SK-MEL-5 (cell line): Measurements from ENCODE around the gene MAD1L1. TPM values are rescaled to one million over a fixed set of nuclear protein-coding genes. Genes with fewer than 3 reads are reported as not detected.
"Not testable (repeated sequence)": the region's sequence is repeated elsewhere in the genome, so short reads cannot be mapped to it uniquely, and the experiment has no call there.

Experiments
- DNase-seq: peaks from one replicate; pipeline ENCODE4 v3.0.0-alpha.2; 2016; ENCODE audit warnings: low read depth, low spot score
- in situ Hi-C: cut with HindIII; loops from 2 replicates; pipeline ENCODE4 v1.10.0; 2016; ENCODE audit warnings: low sequenced_read_pairs, high pct_unique_total_duplicates, low pct_unique_long_range_greater_than_20kb
- total RNA-seq: library from RNA; depleted of rRNA; stranded (reverse); fragments of >200 nt; shearing (Covaris generic); gene quantifications from 2 replicates; pipeline ENCODE4 v1.2.3, GENCODE V29; 2014

The MAD1L1 gene
- total RNA-seq, 1 experiment from 2014 or later = 204 TPM

DNA sequence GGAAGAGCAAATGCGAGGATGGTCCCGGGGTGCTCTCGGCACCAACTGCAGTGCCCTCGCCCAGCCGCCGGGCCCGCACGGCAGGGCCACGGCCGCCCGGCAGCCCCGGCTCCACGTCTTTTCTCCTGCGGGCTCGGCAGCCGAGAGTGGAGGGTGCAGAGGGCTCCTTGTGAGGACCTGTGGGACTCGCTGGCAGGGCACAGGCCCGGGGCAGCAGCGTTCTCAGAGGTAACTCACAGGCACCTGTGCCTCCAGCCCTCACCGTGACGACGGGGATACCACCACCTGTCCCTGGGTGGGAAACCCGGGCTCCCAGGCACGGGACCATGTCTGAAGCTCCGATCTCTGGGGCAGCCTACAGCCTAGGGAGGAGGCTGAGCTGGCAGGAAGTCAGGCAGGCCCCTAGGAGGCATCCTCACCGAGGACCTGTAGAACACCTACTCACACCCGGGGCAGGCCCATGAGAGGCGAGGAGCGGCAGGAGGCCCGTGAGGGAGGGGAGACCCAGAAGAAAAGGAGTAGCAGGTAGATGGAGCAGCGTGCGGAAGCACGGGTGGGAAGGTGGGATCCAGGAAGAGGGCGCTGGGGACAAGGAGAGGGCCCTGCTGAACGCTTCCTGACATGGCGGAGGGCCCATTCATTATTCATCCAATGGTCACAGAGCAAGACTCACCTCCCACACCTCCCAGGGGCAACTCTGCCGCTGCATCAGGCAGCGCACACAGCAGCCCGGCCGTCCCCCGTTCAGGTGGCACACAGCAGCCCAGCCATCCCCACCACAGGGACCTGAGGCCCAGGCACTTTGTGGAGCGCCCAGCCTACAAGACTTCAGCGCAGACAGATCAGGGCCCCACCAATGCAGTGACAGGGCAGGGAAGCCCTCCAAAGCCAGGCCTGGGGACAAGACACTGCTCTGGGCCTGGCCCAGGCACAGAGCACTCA, 244.9 kb downstream of the MAD1L1 start:
- in situ Hi-C loops = no loop called here
- no peak for DNase-seq

DNA sequence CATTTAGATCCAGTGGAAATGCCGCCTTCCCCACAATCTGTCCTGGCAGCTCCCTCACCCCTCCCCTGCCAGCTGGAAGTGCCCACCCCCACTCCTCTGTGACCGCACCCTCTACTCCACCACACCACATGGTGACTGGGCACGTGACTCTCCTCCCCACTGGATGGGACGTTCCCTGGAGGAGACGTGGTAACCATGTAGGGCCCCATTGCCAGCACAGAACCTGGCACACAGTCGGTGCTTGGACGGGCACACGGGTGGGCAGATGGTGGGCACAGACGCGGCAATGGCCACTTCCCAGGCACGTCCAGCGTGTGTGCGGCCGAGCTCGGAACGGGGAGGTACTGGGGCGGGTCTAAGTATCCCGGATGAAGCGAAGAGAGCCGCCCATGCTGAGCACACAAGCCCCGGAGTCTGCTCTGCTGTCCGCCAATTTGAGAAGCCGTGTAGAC, 245.6 kb downstream of the MAD1L1 start:
- DNase-seq = no peak
- in situ Hi-C loops = no loop called here

DNA sequence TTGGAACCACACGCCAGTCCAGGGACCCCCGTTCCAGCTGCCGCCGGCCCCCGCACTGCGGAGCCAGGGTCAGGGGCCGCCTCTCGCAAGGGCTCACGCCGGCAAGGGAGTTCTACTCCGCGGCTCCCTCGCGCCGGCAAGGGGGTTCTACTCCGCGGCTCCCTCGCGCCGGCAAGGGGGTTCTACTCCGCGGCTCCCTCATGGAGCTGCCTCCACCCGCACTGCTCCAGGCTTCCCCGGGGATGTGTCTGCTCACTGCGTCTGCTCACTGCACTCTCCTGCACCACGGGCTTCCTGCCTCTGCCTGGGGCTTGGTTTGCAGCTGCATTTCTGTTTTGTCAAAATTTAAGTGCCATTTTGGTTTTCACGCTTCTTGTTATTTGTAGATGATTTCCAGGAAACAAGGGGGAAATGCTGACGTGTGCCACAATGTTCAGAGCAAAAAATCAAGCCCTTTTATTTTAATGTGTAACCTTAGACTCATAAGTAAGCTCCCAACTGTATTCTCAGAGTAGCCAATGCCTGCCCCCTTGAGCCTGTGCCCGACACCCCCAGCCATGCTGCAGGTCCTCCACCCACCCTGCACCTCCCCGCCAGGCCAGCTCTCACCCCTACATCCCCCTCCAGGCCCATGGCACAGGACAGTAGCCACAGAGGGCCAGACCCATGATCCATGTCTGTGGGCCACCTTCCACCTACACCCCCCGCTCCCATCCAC, 246.2 kb downstream of the MAD1L1 start:
- DNase-seq = no peak
- in situ Hi-C loops = no loop called here

DNA sequence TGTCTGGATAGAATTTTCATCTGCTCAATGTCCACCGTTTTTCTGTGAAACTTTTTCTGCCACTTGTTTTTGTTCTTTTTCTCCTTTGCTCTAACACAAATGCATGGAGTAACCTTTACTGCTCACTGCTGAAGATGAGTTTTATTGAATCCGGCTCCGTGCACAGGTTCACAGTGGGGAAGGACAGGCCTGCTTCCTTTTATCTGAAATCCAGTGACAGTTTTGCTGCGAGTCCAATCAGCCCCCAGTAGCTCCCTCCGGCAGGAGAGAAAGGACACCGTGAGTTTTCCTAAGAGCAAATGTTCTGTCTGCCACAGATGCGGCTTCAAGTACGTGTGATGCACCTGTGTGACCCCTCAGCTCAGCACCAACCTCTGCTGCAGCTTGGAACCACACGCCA, 246.8 kb downstream of the MAD1L1 start:
- in situ Hi-C loops = no loop called here

DNA sequence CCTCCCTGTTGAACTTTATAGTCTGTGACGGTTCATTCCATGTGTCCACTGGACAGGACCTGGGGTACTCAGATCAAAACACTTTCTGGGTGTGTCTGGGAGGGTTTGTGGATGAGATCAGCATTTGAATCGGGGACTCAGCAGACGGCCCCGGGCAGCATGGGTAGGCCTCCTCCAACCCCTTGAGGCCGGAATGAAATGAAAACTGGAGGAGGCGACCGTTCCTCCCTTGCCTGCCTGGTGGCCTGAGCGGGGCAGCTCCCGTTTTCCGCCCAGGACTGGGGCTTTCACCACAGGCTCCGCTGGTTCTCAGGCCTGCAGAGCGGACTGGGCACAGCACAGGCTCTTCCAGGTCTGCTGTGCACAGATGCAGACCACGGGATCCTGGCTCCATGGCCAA, 247.7 kb downstream of the MAD1L1 start:
- DNase-seq = no peak
- in situ Hi-C loops = no loop called here

More for the DNA sequence above, 246.8 kb downstream of the MAD1L1 start:
- DNase-seq = no peak

GRCh38 chr7:1981878-1982230, 250.9 kb downstream of the MAD1L1 start:
- in situ Hi-C loops = no loop called here

GRCh38 chr7:1981201-1981877, 251.4 kb downstream of the MAD1L1 start:
- DNase-seq = no peak
- in situ Hi-C loops = no loop called here

More at GRCh38 chr7:1981878-1982230, 250.9 kb downstream of the MAD1L1 start:
- DNase-seq = no peak

DNA sequence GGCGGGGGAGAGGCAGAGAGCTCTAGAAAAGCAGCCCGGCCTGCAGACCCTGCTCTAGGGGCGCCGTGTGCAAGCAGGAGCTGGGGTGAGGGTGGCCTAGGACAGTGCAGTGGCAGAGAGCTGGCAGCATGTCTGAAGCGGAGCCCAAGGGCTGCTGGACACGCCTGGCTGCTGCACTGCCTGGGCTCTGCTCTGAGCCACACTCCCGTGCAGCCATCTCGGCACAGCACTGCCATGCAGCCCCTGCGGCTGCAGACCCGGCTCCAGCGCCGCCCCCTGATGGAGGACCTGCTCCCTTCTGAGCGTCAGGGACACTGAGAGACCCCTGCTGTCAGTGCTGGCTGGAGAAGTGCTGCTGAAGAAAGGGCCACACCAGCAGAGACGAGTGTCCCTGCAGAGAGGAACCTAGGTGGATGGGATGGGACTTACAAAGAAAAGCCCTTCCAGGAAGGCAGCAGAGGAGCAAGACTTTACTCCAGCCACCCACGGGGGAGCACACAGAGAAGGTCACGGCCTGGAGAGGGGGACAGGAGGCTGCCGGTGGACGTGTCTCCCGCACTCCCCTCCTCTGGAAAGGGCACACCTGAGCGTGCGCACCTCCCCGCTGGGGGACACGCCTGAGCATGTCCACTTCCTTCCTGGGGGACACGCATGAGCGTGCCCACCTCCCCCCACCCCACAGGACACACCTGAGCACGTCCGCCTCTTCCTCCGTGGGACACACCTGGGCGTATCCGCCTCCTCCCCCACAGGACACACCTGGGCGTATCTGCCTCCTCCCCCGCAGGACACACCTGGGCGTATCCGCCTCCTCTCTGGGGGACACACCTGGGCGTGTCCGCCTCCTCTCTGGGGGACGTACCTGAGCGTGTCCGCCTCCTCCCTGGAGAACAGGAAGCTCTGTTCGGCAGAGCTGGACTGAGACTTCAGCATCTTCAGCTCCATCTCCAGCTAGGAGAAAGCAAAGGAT, 252.9 kb downstream of the MAD1L1 start:
- DNase-seq = no peak
- in situ Hi-C loops = no loop called here

DNA sequence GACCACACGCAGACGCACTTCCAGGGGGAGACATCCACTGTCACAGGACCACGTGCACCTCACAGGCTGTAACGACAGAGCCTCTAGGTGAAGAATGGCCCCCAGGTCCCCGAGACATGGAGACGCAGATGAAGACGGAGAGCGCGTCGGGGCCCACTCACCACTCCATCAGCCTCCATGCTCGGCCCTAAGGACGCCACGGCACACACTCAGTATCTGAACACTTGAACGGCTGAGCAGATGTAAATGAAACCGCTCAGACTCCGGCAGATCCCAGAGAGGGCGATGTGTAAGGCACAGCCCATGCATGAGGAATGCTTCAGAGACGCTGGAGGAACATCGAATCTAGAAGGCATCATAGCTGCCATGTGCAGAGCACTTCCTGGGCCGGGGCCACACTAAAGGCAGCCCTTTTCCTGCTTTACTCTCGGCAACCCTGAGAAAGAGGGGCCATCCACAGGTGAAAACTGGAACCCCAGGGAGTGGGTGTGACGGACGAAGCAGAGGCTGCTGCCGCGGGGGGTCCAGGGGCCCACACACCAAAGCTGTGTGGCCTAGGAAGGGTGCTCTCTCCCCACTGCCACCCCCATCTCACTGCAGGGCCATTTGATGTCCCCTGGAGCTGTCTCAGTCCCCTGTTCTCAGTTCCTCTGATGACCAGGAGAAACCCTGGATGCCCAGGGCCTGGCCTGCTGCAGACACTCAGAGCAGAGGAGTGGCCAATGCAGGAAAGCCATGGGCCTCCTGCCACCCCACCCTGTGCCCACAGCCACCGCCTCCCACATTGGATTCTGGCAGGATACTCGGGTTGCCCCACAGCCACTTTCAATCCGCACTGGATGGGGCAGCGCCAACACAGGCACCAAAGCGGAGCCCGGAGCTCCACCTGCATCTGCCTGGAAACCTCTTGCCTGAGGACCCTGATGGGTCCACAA, 253.8 kb downstream of the MAD1L1 start:
- in situ Hi-C loops = no loop called here
- DNase-seq = no peak

DNA sequence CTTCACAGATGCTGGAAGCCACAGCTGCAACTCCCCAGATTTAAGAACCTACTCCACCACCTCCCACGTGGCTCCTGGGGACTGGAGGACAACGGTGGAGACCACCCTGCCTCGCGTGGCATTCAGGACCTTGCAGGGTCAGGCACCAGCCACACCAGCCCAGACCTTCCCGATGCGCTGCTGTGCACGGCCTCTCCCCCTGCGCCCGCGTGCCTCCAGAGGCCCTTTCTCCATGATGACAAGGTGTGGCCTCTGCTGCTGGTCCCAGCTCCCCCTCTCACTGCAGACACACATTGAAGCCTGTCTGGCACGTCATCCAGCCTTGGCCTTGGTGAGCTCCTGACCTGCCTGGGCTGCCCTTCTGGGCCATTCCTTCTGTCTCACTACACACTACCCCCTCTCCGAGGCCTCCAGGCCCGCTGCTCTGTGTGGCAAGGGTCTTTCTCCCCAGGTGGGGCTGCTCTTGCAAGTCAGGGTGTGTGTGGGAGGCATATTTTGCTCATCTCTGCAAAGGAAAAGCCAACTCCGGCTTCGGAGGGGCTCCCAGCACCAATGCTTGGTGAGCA, 254.8 kb downstream of the MAD1L1 start:
- in situ Hi-C loops = no loop called here
- no peak for DNase-seq

DNA sequence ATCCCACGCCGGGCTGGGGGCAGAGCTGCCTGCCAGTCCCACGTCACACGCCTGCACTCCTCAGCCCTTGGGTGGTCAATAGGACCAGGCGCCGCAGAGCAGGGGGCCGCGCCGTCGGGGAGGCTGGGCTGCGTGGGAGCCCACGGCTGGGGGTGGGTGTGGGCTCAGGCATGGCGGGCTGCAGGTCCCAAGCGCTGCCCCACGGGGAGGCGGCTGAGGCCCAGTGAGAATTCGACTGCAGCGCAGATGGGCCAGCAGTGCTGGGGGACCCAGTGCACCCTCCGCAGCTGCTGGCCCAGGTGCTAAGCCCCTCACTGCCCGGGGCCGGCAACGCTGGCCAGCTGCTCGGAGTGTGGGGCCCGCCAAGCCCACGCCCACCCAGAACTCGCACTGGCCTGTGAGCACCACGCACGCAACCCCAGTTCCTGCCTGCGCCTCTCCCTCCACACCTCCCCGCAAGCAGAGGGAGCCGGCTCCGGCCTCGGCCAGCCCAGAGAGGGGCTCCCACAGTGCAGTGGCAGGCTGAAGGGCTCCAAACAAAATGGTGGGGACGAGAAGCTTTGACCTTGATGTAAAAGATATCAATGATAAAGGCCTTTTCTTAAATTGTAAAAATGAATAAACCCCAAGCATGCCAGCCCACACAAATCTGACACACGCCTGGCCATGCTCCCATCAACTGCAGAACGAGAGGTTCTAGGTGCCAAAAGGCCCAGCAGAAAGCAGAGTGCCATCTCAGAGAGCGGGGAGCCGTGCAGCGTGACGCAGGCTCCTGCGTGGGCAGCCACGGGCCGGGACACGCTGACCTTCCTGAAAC, 255.5 kb downstream of the MAD1L1 start:
- in situ Hi-C loops = no loop called here
- DNase-seq = no peak

- in situ Hi-C loops, DNase-seq: not testable (repeated sequence)
These were observed 256.2 kb downstream of the MAD1L1 start for GRCh38 chr7:1976521-1976920.

DNA sequence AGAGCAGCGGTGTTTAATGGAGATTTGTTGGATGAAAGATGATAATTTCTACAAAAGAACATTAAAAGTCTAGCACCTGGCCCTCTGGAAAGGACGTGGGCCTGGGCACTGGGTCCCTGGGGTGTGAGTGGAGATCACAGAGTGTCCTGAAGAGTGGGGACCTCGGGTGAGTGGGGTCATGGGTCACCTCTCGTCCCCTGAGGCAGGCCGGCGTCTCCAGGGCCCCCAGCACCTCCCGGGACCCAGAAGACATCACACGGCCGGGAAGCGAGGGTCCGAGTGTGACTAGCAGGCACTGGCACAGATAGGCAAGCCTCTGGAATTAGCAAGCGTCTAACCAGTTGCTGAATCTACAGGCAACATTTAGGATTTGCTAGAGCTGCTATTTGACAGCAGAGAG, 257.2 kb downstream of the MAD1L1 start:
- no peak for DNase-seq
- in situ Hi-C loops = no loop called here

DNA sequence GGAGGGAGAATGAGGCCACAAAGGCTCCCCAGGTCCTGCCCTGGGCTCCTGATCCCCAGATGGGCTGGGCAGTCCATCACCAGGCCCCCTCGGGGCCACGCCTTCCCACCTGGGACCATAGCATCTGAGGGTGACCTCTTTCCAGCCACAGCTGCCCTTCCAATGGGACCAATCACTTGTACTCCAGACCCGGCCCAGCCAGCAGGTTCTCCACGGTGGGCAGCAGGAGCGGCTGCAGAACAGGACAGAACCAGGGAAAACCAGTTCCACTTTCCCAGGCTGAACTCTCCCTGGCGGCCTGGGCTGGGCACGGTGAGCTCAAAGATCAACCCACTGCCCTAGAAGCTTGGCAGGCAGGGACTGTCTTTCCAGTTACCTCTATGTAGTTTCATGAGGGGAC, 257.6 kb downstream of the MAD1L1 start:
- DNase-seq = no peak
- in situ Hi-C loops = no loop called here
